Glutamatergic neuron (in vitro differentiated cells): ENCODE results near the gene CACNG4. TPM values are rescaled to one million over a fixed set of nuclear protein-coding genes. Genes with fewer than 3 reads are reported as not detected.

Source experiments
- DNase-seq: peaks from one replicate; pipeline ENCODE4 v3.0.0; 2022
- H3K27ac Mint-ChIP-seq: one replicate; pipeline ENCODE4 v1.8.0; 2020; ENCODE audit warnings: mild to moderate bottlenecking, mixed read lengths, inconsistent platforms; ENCODE audit not compliant: unreplicated experiment
- H3K27me3 Mint-ChIP-seq: one replicate; pipeline ENCODE4 v1.8.0; 2020; ENCODE audit warnings: mild to moderate bottlenecking, moderate library complexity, mixed read lengths, inconsistent platforms; ENCODE audit not compliant: unreplicated experiment
- H3K36me3 Mint-ChIP-seq: one replicate; pipeline ENCODE4 v1.8.0; 2020; ENCODE audit warnings: mild to moderate bottlenecking, mixed read lengths, inconsistent platforms; ENCODE audit not compliant: unreplicated experiment
- H3K4me1 Mint-ChIP-seq: one replicate; pipeline ENCODE4 v1.8.0; 2020; ENCODE audit warnings: mild to moderate bottlenecking, low read depth, mixed read lengths, inconsistent platforms; ENCODE audit not compliant: unreplicated experiment
- H3K4me3 Mint-ChIP-seq: one replicate; pipeline ENCODE4 v1.8.0; 2020; ENCODE audit warnings: mild to moderate bottlenecking, mixed read lengths, inconsistent platforms; ENCODE audit not compliant: unreplicated experiment
- H3K9me3 Mint-ChIP-seq: one replicate; pipeline ENCODE4 v1.8.0; 2020; ENCODE audit warnings: mild to moderate bottlenecking, moderate library complexity, mixed read lengths, inconsistent platforms; ENCODE audit not compliant: unreplicated experiment
- total RNA-seq: library from RNA; stranded (reverse); fragmentation: NEBNext Ultra II Directional; extraction: Animal tissue kit (Norgen Biotek cat#: 25700); gene quantifications from one replicate; pipeline ENCODE4 v1.2.1, GENCODE V29; 2021; ENCODE audit not compliant: unreplicated experiment
- TF ChIP-seq, protein P1 (sequence below): fragments of 200-600 bp; sonication (generic); IDR thresholded peaks from one replicate; pipeline ENCODE4 v1.5.0; 2021; ENCODE audit not compliant: partially characterized antibody, unreplicated experiment

Gene CACNG4
- total RNA-seq, 1 donor from 2014 or later, result 105 TPM

DNA sequence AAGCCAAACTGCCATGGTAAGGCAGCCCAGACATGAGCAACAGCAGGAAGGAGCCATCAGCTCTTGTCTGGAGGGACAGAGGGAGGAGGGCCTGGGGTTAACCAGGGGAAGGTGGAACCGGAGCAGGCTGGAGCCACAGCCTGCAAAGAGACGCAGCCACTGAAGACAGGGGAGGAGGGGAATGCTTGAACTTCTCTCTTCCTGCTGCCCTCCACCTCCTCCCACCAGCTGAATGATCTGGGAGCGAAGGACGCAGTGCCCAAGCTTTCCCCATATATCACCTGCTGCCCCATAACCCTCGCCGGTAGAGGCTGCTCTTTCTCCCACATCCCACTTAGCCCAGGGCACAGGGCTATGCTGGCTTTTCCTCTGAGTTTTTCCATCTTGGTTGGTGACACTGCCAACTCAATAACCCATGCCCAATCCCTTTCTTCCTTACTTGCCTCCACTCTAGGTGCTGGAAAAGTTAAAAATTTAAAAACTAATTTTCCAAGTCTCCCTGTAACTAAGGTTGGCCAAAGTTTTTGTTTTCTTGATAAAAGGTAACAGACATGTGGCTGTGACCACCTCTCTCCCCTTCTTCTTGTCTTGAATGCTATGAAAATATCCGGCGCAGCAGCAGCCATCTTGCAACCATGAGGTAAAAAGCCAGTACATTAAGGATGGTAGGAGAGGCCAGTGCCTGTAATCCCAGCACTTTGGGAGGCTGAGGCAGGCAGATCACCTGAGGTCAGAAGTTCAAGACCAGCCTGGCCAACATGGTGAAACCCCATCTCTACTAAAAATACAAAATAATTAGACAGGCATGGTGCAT, 21.8 kb upstream of the CACNG4 start:
- peaks cover 9% of the 10 kb centered on the region for H3K9me3 Mint-ChIP-seq
- no peak overlapping the region for H3K4me3 Mint-ChIP-seq
- peaks cover 20% of the 10 kb centered on the region for H3K27me3 Mint-ChIP-seq
- H3K4me1 Mint-ChIP-seq, result no peaks in the 10 kb centered on the region
- H3K36me3 Mint-ChIP-seq, result peaks cover 8% of the 10 kb centered on the region
- no peak for DNase-seq
- TF ChIP-seq, protein P1, sequence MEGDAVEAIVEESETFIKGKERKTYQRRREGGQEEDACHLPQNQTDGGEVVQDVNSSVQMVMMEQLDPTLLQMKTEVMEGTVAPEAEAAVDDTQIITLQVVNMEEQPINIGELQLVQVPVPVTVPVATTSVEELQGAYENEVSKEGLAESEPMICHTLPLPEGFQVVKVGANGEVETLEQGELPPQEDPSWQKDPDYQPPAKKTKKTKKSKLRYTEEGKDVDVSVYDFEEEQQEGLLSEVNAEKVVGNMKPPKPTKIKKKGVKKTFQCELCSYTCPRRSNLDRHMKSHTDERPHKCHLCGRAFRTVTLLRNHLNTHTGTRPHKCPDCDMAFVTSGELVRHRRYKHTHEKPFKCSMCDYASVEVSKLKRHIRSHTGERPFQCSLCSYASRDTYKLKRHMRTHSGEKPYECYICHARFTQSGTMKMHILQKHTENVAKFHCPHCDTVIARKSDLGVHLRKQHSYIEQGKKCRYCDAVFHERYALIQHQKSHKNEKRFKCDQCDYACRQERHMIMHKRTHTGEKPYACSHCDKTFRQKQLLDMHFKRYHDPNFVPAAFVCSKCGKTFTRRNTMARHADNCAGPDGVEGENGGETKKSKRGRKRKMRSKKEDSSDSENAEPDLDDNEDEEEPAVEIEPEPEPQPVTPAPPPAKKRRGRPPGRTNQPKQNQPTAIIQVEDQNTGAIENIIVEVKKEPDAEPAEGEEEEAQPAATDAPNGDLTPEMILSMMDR, result no peak
- H3K27ac Mint-ChIP-seq, result no peak overlapping the region

DNA sequence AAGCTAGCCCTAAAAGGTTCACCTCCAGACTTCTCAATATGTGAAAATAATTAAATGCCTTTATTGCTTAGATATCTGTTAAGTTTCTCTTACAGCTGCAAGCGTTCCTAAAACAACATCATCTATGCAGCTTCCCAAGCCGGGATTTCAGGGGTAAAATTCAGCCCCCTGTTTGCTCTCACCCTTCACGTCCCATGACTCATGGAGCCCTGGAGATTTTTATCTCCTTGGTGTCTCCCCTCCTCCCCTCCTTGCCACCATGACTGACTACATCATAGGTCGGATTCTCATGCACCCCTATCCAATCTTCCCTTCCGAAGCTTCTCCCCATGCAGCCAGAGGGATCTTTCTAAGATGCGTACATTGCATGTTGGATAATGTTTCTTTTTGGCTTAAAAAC, 21.0 kb upstream of the CACNG4 start:
- no peak overlapping the region for H3K27ac Mint-ChIP-seq

DNA sequence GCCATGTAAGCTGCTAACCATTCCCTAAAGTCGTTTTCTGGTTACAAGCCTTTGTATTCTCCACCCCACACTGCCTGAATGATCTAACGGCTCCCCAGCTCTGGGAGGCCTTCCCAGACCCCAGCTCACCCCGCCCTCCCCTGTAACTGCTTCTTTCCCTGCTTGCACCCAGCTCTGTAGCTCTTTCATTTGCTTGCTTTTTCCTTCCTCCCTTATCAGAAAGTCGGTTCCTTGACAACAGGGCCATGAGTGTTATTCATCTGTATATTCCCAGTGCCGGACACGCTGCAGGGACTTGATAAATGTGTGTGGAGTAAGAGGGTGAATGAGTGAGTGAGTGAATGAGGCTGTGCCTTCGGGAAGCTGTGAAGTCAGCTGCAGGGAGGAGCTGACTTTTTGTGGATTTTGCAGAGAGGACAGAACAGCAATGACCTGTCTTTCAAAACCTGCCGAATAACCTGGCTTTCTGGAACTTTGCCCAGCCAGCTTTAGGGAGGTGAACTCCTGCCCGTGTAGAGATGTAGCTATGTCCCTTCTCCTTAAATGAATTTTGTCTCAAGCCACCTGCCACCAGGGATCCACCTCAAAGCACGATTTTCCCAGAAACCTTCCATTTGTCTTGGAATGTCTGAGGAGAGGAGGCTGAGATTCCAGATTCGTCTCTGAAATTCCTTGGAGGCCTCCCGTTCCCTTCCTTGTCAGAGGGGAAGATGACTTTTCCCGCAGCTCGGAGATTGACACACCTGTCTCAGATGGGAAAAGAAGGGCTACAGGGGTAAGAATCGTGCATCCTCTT, 20.0 kb upstream of the CACNG4 start:
- H3K27ac Mint-ChIP-seq, result no peak overlapping the region
- DNase-seq, result no peak
- peaks cover 11% of the 10 kb centered on the region for H3K9me3 Mint-ChIP-seq
- peaks cover 17% of the 10 kb centered on the region for H3K27me3 Mint-ChIP-seq
- TF ChIP-seq, protein P1, result no peak
- H3K4me3 Mint-ChIP-seq, result no peak overlapping the region
- H3K36me3 Mint-ChIP-seq, result peaks cover 10% of the 10 kb centered on the region
- no peaks in the 10 kb centered on the region for H3K4me1 Mint-ChIP-seq

More for the DNA sequence above, 21.0 kb upstream of the CACNG4 start:
- no peak for DNase-seq
- peaks cover 9% of the 10 kb centered on the region for H3K9me3 Mint-ChIP-seq
- H3K4me3 Mint-ChIP-seq, result no peak overlapping the region
- H3K4me1 Mint-ChIP-seq, result no peaks in the 10 kb centered on the region
- TF ChIP-seq, protein P1, result no peak
- peaks cover under 1% of the 10 kb centered on the region for H3K36me3 Mint-ChIP-seq
- H3K27me3 Mint-ChIP-seq, result peaks cover 17% of the 10 kb centered on the region

DNA sequence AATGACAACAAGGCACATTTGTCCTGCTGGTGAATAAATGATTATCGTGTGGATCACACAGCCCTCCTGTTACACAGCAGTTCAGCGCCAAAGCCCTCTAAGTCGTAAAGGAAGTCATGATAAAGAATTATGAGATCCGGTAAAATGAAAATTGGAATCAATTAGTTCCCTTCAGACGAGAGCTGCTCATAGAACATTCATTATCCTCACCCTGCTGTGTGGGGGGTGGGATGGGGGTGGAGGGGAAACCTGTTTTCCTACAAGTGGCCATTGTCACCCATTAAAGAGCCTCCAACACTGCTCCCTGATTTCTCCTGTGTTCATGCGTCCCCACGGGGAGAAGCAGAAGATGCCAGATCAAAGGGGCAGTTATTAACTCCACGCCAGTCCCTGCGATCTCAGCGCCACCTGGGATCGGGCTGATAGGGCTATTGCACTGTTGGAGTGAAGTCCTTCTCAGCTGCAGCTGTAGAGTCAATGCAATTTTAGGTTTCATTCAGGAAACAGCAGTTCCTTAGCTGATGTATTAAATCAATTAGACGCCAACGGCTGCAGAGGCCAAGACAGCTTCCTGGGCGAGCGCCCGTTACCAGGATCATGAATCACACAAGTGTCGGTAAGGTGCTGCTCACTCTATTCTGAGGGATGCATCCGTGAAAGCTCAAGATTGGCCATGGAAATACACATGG, 19.2 kb upstream of the CACNG4 start:
- Mint-ChIP-seq H3K4me3 (no peak overlapping the region), H3K9me3 (peaks cover 15% of the 10 kb centered on the region), H3K27me3 (peaks cover 19% of the 10 kb centered on the region), H3K4me1 (no peaks in the 10 kb centered on the region), H3K36me3 (peaks cover 17% of the 10 kb centered on the region), H3K27ac (no peak overlapping the region)
- DNase-seq, result no peak
- TF ChIP-seq, protein P1, result no peak
